CD4-positive, CD25-positive, alpha-beta regulatory T cell (primary cell): ENCODE measurements around the gene NINL. TPM values are rescaled to one million over a fixed set of nuclear protein-coding genes. Genes with fewer than 3 reads are reported as not detected.

Source experiments
- ATAC-seq, 2 donors: fragments of 150-1000 bp; cut with Tn5 transposase; one replicate each; pipeline ENCODE4 v1.10.0; 2021; ENCODE audit warnings: low read depth in 2 of 2, moderate number of reproducible peaks in 2 of 2, moderate library complexity in 1 of 2
- DNase-seq, 3 donors: peaks; one replicate each; pipeline versions ENCODE4 v3.0.0 to v3.0.0-alpha.2; 2012 to 2022; ENCODE audit warnings: mixed read lengths in 1 of 3
- H3K27ac ChIP-seq: one replicate; pipeline ENCODE4 v1.7.0; 2013; ENCODE audit warnings: mild to moderate bottlenecking, low read length; ENCODE audit not compliant: insufficient read depth, poor library complexity, severe bottlenecking
- H3K27me3 ChIP-seq: one replicate; pipeline ENCODE4 v1.7.0; 2013; ENCODE audit warnings: low read length; ENCODE audit not compliant: control insufficient read depth, insufficient read depth
- H3K36me3 ChIP-seq: one replicate; pipeline ENCODE4 v1.7.0; 2013; ENCODE audit warnings: mild to moderate bottlenecking, low read length, moderate library complexity; ENCODE audit not compliant: control insufficient read depth, insufficient read depth
- H3K4me1 ChIP-seq: 2 replicates; pipeline ENCODE4 v1.7.0; 2013; ENCODE audit warnings: mild to moderate bottlenecking, low read length; ENCODE audit not compliant: insufficient read depth, control insufficient read depth, poor library complexity, severe bottlenecking
- H3K4me3 ChIP-seq: one replicate; pipeline ENCODE4 v1.7.0; 2013; ENCODE audit warnings: low read depth, mild to moderate bottlenecking, low read length, moderate library complexity
- H3K9me3 ChIP-seq, 2 experiments: 1 replicate in 1 of 2; 2 replicates in 1 of 2; pipeline ENCODE4 v1.7.0; 2013; ENCODE audit warnings: low read length in 2 of 2, mild to moderate bottlenecking in 1 of 2, moderate library complexity in 1 of 2; ENCODE audit not compliant: control insufficient read depth in 2 of 2
- H3K27ac Mint-ChIP-seq, 3 donors: one replicate each; pipeline ENCODE4 v1.8.0; 2020 to 2022; ENCODE audit warnings: mild to moderate bottlenecking in 3 of 3, mixed read lengths in 3 of 3, moderate library complexity in 2 of 3
- H3K27me3 Mint-ChIP-seq: one replicate; pipeline ENCODE4 v1.8.0; 2022; ENCODE audit warnings: mild to moderate bottlenecking, mixed read lengths
- H3K36me3 Mint-ChIP-seq: one replicate; pipeline ENCODE4 v1.8.0; 2020; ENCODE audit warnings: mixed read lengths
- H3K4me1 Mint-ChIP-seq, 4 donors: one replicate each; pipeline ENCODE4 v1.8.0; 2020 to 2022; ENCODE audit warnings: mixed read lengths in 4 of 4, mild to moderate bottlenecking in 1 of 4
- H3K4me3 Mint-ChIP-seq, 4 donors: one replicate each; pipeline ENCODE4 v1.8.0; 2020 to 2022; ENCODE audit warnings: mild to moderate bottlenecking in 4 of 4, mixed read lengths in 4 of 4, moderate library complexity in 3 of 4
- H3K9me3 Mint-ChIP-seq, 7 donors: one replicate each; pipeline ENCODE4 v1.8.0; 2020 to 2022; ENCODE audit warnings: mixed read lengths in 7 of 7, mild to moderate bottlenecking in 3 of 7, moderate library complexity in 2 of 7
- polyA plus RNA-seq, 4 donors: library from polyadenylated mRNA; unstranded; fragments of 300-500 nt; fragmentation: Illumina TruSeq; gene quantifications; one replicate each; pipeline ENCODE4 v1.2.3, GENCODE V29; 2021
- total RNA-seq: library from RNA; stranded (reverse); gene quantifications from one replicate; pipeline ENCODE4 v1.2.3, GENCODE V29; 2022

The NINL gene
- total and polyA plus RNA-seq, 5 donors from 2014 or later: 0.39 to 0.42 TPM; not detected in 3

- no peaks in the 10 kb centered on the region for H3K27me3 ChIP-seq
- no peaks in the 10 kb centered on the region for H3K36me3 Mint-ChIP-seq
Observed at GRCh38 chr20:25469558-25469957, 115.8 kb downstream of the NINL start.

DNA sequence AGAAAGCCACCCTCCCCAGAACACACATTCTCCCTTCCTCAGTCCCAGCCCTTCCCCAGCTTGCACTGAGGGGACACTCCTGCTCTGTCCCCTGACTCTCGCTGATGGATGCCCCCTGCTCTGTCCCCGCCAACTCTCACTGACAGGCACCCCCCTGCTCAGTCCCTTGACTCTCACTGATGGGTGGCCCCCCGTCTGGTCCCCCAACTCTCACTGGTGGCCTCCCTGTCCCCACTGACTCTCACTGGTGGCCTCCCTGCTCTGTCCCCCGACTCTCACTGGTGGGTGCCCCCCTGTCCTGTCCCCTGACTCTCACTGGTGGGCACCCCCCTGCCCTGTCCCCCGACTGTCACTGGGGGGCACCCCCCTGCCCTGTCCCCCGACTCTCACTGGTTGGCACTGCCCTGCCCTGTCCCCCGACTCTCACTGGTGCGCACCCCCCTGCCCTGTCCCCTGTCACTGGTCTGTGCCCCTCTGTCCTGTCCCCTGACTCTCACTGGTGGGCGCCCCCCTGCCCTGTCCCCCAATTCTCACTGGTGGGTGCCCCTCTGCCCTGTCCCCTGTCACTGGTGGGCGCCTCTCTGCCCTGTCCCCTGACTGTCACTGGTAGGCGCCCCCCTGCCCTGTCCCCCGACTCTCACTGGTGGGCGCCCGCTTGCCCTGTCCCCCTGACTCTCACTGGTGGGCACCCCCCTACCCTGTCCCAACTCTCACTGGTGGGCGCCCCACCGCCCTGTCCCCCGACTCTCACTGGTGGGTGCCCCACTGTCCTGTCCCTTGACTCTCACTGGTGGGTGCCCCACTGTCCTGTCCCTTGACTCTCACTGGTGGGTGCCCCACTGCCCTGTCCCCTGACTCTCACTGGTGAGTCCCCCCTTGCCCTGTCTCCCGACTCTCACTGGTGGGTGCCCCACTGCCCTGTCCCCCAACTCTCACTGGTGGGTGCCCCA is 116.9 kb downstream of the NINL start:
- Histone ChIP-seq H3K4me3 (no peak overlapping the region), H3K27ac (no peak overlapping the region), H3K9me3 (no peaks in the 10 kb centered on the region), H3K36me3 (no peaks in the 10 kb centered on the region), H3K27me3 (no peaks in the 10 kb centered on the region), H3K4me1 (no peaks in the 10 kb centered on the region)
- H3K36me3 Mint-ChIP-seq: no peaks in the 10 kb centered on the region
- H3K4me3 Mint-ChIP-seq: no peak overlapping the region
- no peaks in the 10 kb centered on the region for H3K9me3 Mint-ChIP-seq
- DNase-seq (no peak), ATAC-seq (no peak)
- H3K27me3 Mint-ChIP-seq: peaks cover 4% of the 10 kb centered on the region
- no peak overlapping the region for H3K27ac Mint-ChIP-seq
- H3K4me1 Mint-ChIP-seq: peaks cover 0 to 6% (median 1%) of the 10 kb centered on the region in 4 donors

More at GRCh38 chr20:25469558-25469957, 115.8 kb downstream of the NINL start:
- Mint-ChIP-seq H3K27ac (no peak overlapping the region), H3K4me3 (no peak overlapping the region), H3K27me3 (peaks cover 4% of the 10 kb centered on the region), H3K9me3 (no peaks in the 10 kb centered on the region), H3K4me1 (peaks cover 0 to 6% (median 1%) of the 10 kb centered on the region in 4 donors)
- ATAC-seq (no peak), DNase-seq (no peak)
- H3K4me1 ChIP-seq: no peaks in the 10 kb centered on the region
- no peaks in the 10 kb centered on the region for H3K9me3 ChIP-seq
- H3K4me3 ChIP-seq: no peak overlapping the region
- no peaks in the 10 kb centered on the region for H3K36me3 ChIP-seq
- H3K27ac ChIP-seq: no peak overlapping the region

DNA sequence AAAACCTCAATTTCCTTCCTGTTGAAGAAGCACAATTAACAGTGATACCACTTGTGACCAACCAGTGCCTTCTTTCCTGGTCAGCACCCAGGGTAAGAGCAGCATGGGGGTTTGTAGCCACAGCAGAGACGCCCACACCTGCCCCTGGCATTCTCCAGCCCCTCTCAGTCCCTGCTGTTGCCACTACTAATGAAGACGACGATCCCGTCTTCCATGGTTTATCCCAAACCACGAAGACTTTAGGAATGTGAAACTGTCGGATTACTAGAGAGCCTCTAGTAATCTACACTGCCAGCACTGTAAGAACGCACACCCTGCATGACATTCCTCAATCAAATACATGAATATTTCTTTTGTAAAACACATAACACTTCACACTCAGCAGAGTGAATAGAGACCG is 117.9 kb downstream of the NINL start:
- no peaks in the 10 kb centered on the region for H3K27me3 ChIP-seq
- no peak overlapping the region for H3K27ac Mint-ChIP-seq
- no peaks in the 10 kb centered on the region for H3K9me3 Mint-ChIP-seq
- no peaks in the 10 kb centered on the region for H3K9me3 ChIP-seq
- ATAC-seq (no peak), DNase-seq (no peak)
- no peaks in the 10 kb centered on the region for H3K36me3 ChIP-seq
- no peaks in the 10 kb centered on the region for H3K4me1 ChIP-seq
- no peak overlapping the region for H3K4me3 ChIP-seq
- H3K4me1 Mint-ChIP-seq: peaks cover 0 to 6% (median 1%) of the 10 kb centered on the region in 4 donors
- H3K27me3 Mint-ChIP-seq: peaks cover 4% of the 10 kb centered on the region
- no peaks in the 10 kb centered on the region for H3K36me3 Mint-ChIP-seq
- no peak overlapping the region for H3K4me3 Mint-ChIP-seq
- no peak overlapping the region for H3K27ac ChIP-seq

- Histone ChIP-seq H3K27ac (no peak overlapping the region), H3K27me3 (no peaks in the 10 kb centered on the region), H3K36me3 (no peaks in the 10 kb centered on the region), H3K9me3 (no peaks in the 10 kb centered on the region), H3K4me3 (no peak overlapping the region), H3K4me1 (no peaks in the 10 kb centered on the region)
- H3K9me3 Mint-ChIP-seq: no peaks in the 10 kb centered on the region
- H3K4me3 Mint-ChIP-seq: no peak overlapping the region
- H3K27me3 Mint-ChIP-seq: peaks cover 4% of the 10 kb centered on the region
- no peaks in the 10 kb centered on the region for H3K36me3 Mint-ChIP-seq
- DNase-seq (no peak), ATAC-seq (no peak)
- no peak overlapping the region for H3K27ac Mint-ChIP-seq
- H3K4me1 Mint-ChIP-seq: peaks cover 0 to 6% (median 1%) of the 10 kb centered on the region in 4 donors
Observed at GRCh38 chr20:25466846-25467245, 118.5 kb downstream of the NINL start.

- H3K27me3 Mint-ChIP-seq: peaks cover 4% of the 10 kb centered on the region
- no peaks in the 10 kb centered on the region for H3K4me1 ChIP-seq
- H3K4me1 Mint-ChIP-seq: peaks cover 0 to 6% (median 1%) of the 10 kb centered on the region in 4 donors
- no peak overlapping the region for H3K4me3 Mint-ChIP-seq
- no peak overlapping the region for H3K27ac Mint-ChIP-seq
- ATAC-seq (no peak), DNase-seq (no peak)
- no peaks in the 10 kb centered on the region for H3K36me3 ChIP-seq
- H3K9me3 ChIP-seq: no peaks in the 10 kb centered on the region
- H3K9me3 Mint-ChIP-seq: no peaks in the 10 kb centered on the region
- H3K27me3 ChIP-seq: no peaks in the 10 kb centered on the region
- H3K36me3 Mint-ChIP-seq: no peaks in the 10 kb centered on the region
- H3K27ac ChIP-seq: no peak overlapping the region
- H3K4me3 ChIP-seq: no peak overlapping the region
Observed at GRCh38 chr20:25465243-25466135, 119.8 kb downstream of the NINL start.

DNA sequence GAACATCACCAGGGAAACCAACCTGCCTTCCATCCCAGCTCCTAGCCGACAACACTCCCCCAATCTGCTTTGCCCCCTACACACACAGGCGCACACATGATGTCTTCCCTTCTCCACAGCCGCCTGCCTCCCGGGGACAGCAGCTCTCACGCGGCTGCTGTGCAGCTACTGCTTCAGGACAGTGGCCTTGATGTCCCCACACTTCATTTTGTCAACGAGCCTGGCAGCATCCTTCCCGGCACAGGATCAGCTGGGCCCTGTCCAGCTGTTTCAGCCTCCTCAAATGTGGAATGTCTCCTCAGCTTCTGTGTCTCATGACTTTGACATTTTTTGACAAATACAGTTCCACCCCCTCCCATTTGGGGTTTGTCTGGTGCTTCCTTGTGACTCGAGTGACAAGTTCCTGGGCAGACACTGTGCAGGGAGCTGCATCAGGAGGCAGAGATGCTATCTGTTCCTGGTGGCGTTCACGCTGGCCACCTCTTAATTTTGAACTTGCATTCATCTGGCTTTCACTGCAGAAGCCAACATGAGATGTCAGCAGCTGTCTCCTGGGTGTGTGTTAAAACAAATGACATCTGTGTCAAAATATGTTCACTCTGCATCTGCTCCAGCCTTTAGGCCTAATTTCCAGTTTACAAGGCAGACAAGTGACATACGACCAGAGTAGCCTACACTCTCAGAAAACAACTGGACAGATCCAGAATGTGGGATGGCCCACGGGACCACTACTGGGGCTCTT is 120.7 kb downstream of the NINL start:
- Histone ChIP-seq H3K9me3 (no peaks in the 10 kb centered on the region), H3K4me1 (no peaks in the 10 kb centered on the region), H3K27ac (no peak overlapping the region), H3K36me3 (no peaks in the 10 kb centered on the region), H3K4me3 (no peak overlapping the region), H3K27me3 (no peaks in the 10 kb centered on the region)
- Mint-ChIP-seq H3K4me1 (no peaks in the 10 kb centered on the region), H3K9me3 (no peaks in the 10 kb centered on the region), H3K4me3 (no peak overlapping the region), H3K27me3 (peaks cover 4% of the 10 kb centered on the region), H3K27ac (peak overlapping the region in 1 of 3 donors; percentile 28), H3K36me3 (no peaks in the 10 kb centered on the region)
- no peak for DNase-seq
- no peak for ATAC-seq

DNA sequence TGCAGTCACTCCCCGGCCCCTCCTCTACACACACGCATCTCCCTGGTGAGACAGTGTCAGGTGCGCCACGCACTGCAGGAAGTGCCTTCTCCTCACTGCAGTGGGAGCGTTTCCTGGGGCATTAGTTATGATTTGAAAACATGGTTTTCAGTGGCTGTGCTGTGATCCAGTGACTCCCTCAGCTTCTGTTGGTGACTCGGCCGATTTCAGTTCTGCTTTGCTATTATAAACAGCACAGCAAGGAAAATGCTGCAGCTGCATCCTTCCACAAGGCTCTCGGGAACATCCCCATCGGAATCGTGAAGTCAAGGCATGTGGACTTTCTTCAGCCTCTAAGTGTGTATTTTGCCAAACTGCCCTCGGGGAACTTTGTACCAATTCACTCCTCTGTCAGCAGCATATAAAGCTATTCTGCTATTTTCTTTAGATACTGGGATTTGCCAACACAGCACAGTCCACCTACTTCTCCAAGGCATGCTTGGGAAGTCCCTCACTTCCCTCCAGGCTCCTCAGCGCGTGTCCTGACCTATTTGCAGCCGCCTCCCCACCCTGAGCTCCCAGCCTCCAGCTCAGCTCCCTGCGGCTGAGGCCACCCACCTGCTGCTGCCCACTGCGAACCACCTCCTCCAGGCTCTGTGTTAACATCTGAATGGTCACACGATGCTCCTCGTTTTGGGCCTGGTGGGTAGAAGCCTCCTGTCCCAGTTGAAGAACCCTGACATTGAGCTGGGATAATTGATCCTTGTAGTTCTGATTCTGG is 123.4 kb downstream of the NINL start:
- Histone ChIP-seq H3K4me1 (no peaks in the 10 kb centered on the region), H3K36me3 (no peaks in the 10 kb centered on the region), H3K9me3 (no peaks in the 10 kb centered on the region), H3K4me3 (no peak overlapping the region), H3K27ac (no peak overlapping the region), H3K27me3 (no peaks in the 10 kb centered on the region)
- no peak for ATAC-seq
- Mint-ChIP-seq H3K4me1 (no peaks in the 10 kb centered on the region), H3K36me3 (no peaks in the 10 kb centered on the region), H3K4me3 (no peak overlapping the region), H3K27ac (no peak overlapping the region), H3K27me3 (peaks cover 4% of the 10 kb centered on the region), H3K9me3 (no peaks in the 10 kb centered on the region)
- no peak for DNase-seq
